Measurements from ENCODE around the gene NCK2. TPM values are rescaled to one million over a fixed set of nuclear protein-coding genes. Genes with fewer than 3 reads are reported as not detected.

NCK2 gene
- total and polyA plus RNA-seq, 2 of the 13 experiments (the other 11 are each of a cell fraction or from before 2014, with no cell fraction given), result 14.8 to 23.5 TPM

DNA sequence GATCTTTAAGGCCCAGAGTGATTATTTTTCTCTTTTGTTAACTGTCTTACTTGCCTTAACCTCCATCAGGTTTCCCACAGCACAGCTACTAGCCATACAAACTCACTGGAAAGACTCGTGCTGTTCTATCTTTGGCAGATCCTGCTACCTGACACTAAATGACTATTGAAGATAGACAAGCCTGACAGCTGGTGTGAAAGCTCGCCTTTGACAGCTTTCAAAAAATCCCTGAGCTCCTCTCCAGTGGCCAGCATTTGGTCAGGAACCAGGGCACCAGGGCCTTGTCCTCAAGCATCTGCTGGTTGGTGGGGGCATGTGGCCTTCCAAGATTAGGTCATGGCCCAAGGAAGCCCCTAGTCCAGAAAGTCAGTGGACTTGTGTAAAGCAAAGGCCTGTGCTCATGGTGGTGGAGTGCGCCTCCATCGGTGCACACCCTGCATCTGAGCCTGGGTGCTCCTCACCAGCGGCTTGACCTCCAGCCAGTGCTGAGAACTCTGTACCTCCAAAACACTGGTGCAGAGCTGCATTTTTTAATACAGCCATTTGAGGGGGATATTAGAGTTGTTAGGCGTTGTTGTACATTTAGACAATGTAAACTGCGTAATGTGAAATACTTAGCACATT, 158.5 kb downstream of the NCK2 start:
- Histone ChIP-seq H4K20me1 (ENCODE audit: insufficient read depth, low read length) (no peaks in the 10 kb centered on the region), H3K4me3 (replicated peaks in 1 of 3; ENCODE audit: insufficient read depth in 1 of 3, low read depth in 2 of 3, low read length in 3 of 3) (no peak overlapping the region), H3K27ac (ENCODE audit: extremely low read length, insufficient read depth, low read length) (no peak overlapping the region), H3K36me3 (replicated peaks in 1 of 2; ENCODE audit: control insufficient read depth in 1 of 2, insufficient read depth in 2 of 2, low read length in 2 of 2) (no peaks in the 10 kb centered on the region), H3K9ac (ENCODE audit: insufficient read depth, low read depth, low read length) (no peak overlapping the region), H3K4me1 (ENCODE audit: insufficient read depth, low read length) (no peaks in the 10 kb centered on the region), H3K27me3 (ENCODE audit: control insufficient read depth in 1 of 2, insufficient read depth in 2 of 2, low read length in 2 of 2) (no peaks in the 10 kb centered on the region; a peak in 1 of 5 replicates), H3K9me3 (ENCODE audit: low read length) (no peaks in the 10 kb centered on the region), H3K79me2 (ENCODE audit: insufficient read depth, low read length) (no peaks in the 10 kb centered on the region), H3K4me2 (ENCODE audit: low read depth, low read length) (no peak overlapping the region), H2AFZ (ENCODE audit: low read length) (no peak overlapping the region)
- ChIA-PET CTCF (ENCODE audit: low intra/inter-chr PET ratio, low total read pairs) (no interaction called here), POLR2A (interaction anchor here (1.5 kb wide), 1 partner anchor 16 kb away, joined by 5 read pairs; no protein-coding TSS in a partner anchor)
- intact Hi-C loops (cut with micrococcal nuclease; ENCODE audit: unreplicated experiment) (no loop called here), in situ Hi-C loops (cut with HindIII; ENCODE audit: extremely low pct_ligation_motif_present, low pct_unique_long_range_greater_than_20kb) (no loop called here)
- 57% methylated on average over 7 of the region's 7 CpGs for WGBS (ENCODE audit: low lambda C conversion rate)
- TF ChIP-seq MAFG (CRISPR knock-in tag; IDR thresholded peaks at IDR 0.05) (no peak), RNF2 (conservative IDR thresholded peaks at IDR 0.05; ENCODE audit: low read depth) (no peak), BCL3 (CRISPR knock-in tag; IDR thresholded peaks at IDR 0.05) (no peak), PAF1 (CRISPR knock-in tag; IDR thresholded peaks at IDR 0.05) (no peak), NR1H2 (CRISPR knock-in tag; IDR thresholded peaks at IDR 0.05; ENCODE audit: borderline replicate concordance, low read depth) (no peak), ZNF644 (CRISPR knock-in tag; IDR thresholded peaks at IDR 0.05; ENCODE audit: low read depth) (no peak), STAT5B (CRISPR knock-in tag; IDR thresholded peaks at IDR 0.05) (no peak), GLI4 (CRISPR knock-in tag; IDR thresholded peaks at IDR 0.05; ENCODE audit: borderline replicate concordance) (no peak), ZNF329 (CRISPR knock-in tag; IDR thresholded peaks at IDR 0.05; ENCODE audit: low read depth) (no peak), XRCC5 (optimal IDR thresholded peaks at IDR 0.05; ENCODE audit: low read length) (no peak), ZNF430 (CRISPR knock-in tag; IDR thresholded peaks at IDR 0.05) (no peak), ZNF619 (CRISPR knock-in tag; IDR thresholded peaks at IDR 0.05) (no peak)
- TF ChIP-seq, protein P1, sequence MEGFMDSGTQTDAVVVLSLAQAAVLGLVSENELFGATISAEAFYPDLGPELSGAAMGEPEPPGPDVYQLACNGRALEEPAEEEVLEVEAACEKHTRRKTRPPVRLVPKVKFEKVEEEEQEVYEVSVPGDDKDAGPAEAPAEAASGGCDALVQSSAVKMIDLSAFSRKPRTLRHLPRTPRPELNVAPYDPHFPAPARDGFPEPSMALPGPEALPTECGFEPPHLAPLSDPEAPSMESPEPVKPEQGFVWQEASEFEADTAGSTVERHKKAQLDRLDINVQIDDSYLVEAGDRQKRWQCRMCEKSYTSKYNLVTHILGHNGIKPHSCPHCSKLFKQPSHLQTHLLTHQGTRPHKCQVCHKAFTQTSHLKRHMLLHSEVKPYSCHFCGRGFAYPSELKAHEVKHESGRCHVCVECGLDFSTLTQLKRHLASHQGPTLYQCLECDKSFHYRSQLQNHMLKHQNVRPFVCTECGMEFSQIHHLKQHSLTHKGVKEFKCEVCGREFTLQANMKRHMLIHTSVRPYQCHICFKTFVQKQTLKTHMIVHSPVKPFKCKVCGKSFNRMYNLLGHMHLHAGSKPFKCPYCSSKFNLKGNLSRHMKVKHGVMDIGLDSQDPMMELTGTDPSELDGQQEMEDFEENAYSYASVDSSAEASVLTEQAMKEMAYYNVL (CRISPR knock-in tag; IDR thresholded peaks at IDR 0.05; ENCODE audit: borderline replicate concordance), result no peak
- BruUV-seq (replicated peaks), result no TSS peak
- peak; percentile 41 for ATAC-seq
- no peak for DNase-seq (ENCODE audit: low spot score)
- no peak for FAIRE-seq

Measured in HepG2 (cell line).